Measurements from ENCODE around the gene CDK2AP2. TPM values are rescaled to one million over a fixed set of nuclear protein-coding genes. Genes with fewer than 3 reads are reported as not detected.

Gene CDK2AP2
- polyA plus RNA-seq, 6 donors from 2014 or later, result 87.4 to 161 (median 111) TPM

DNA sequence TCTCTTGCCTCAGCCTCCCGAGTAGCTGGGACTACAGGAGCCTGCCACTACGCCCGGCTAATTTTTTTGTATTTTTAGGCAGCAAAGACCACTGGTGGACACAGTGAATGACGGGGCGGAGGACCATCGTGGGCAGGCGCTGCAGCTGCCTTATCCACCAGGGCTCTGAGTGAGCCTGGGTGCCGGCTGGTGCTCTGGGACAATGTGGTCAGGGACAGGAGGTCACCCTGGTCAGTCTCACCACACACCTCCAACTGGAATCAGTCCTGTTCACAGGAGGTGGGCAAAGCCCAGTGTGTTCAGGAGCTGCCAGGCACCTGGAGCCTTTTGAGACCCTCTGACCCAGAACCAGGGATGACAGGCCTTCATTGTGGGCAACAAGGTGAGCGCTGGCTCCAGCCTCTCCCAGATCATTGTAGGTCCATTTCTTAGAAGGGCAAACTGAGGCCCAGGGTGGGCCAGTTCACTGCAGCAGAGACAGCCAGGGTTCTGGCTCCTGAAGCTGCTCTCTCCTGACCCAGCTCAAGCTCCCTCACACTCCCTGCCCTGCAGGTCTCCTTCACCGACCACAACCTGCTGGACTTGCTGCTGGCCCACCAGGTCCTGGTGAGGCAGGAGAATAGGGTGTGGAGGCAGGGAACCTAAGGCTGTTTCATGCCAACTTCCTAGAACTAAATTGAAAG, 31.0 kb upstream of the CDK2AP2 start:
- peaks cover 0 to 4% (median 0%) of the 10 kb centered on the region in 3 donors for H3K4me1 Mint-ChIP-seq
- no peak overlapping the region for H3K27ac Mint-ChIP-seq
- DNase-seq, result no peak
- H3K4me3 Mint-ChIP-seq, result no peak overlapping the region
- ATAC-seq (ENCODE audit: low read depth in 2 of 2), result no peak
- H3K9me3 Mint-ChIP-seq, result peaks cover 1 to 12% (median 8%) of the 10 kb centered on the region in 7 donors
- peaks cover 0 to 11% (median 2%) of the 10 kb centered on the region in 3 donors for H3K27me3 Mint-ChIP-seq
- peaks cover 2 to 7% of the 10 kb centered on the region in 2 donors for H3K36me3 Mint-ChIP-seq

DNA sequence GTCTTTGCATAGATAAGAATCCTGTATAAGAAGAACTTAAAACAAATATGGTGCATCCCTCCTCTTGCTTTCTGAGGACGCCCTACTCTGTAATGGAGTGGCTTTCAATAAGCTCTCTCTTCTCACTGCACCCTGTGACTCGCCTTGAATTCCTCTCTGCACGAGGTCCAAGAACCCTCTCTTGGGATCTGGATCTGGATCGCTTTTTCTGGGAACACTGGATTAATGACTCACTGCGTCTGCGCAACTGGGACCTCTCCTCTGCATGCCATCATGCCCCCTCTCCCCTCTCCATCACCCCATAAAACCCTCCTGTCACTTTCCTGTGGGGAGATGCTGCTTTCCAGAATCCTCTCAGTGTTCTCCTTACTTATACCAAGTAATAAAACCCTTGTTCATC, 30.3 kb upstream of the CDK2AP2 start:
- Mint-ChIP-seq H3K27me3 (peaks cover 0 to 16% (median 7%) of the 10 kb centered on the region in 3 donors), H3K36me3 (peaks cover 5 to 12% of the 10 kb centered on the region in 2 donors), H3K27ac (no peak overlapping the region), H3K4me1 (peaks cover 0 to 4% (median 0%) of the 10 kb centered on the region in 3 donors), H3K9me3 (peaks cover 5 to 16% (median 15%) of the 10 kb centered on the region in 7 donors), H3K4me3 (no peak overlapping the region)
- no peak for DNase-seq
- no peak for ATAC-seq (ENCODE audit: low read depth in 2 of 2)

- Mint-ChIP-seq H3K27ac (no peak overlapping the region), H3K36me3 (peaks cover 5 to 12% of the 10 kb centered on the region in 2 donors), H3K4me3 (no peak overlapping the region), H3K9me3 (peaks cover 6 to 28% (median 17%) of the 10 kb centered on the region in 7 donors), H3K27me3 (peaks cover 0 to 16% (median 7%) of the 10 kb centered on the region in 3 donors), H3K4me1 (peaks cover 0 to 4% (median 0%) of the 10 kb centered on the region in 3 donors)
- ATAC-seq (ENCODE audit: low read depth in 2 of 2) (no peak), DNase-seq (no peak)
These were observed 27.6 kb upstream of the CDK2AP2 start for GRCh38 chr11:67535561-67535960.

GRCh38 chr11:67534070-67534679, 26.2 kb upstream of the CDK2AP2 start:
- H3K9me3 Mint-ChIP-seq, result peaks cover 6 to 28% (median 17%) of the 10 kb centered on the region in 7 donors
- ATAC-seq (ENCODE audit: low read depth in 2 of 2), result no peak
- H3K4me3 Mint-ChIP-seq, result no peak overlapping the region
- H3K27ac Mint-ChIP-seq, result peak overlapping the region in 1 of 6 donors; percentile 34
- no peaks in the 10 kb centered on the region for H3K4me1 Mint-ChIP-seq
- H3K27me3 Mint-ChIP-seq, result peaks cover 0 to 20% (median 11%) of the 10 kb centered on the region in 3 donors
- no peak for DNase-seq
- H3K36me3 Mint-ChIP-seq, result peaks cover 5 to 12% of the 10 kb centered on the region in 2 donors

GRCh38 chr11:67532889-67533288, 24.9 kb upstream of the CDK2AP2 start:
- H3K27me3 Mint-ChIP-seq, result peaks cover 0 to 22% (median 21%) of the 10 kb centered on the region in 3 donors
- no peak overlapping the region for H3K4me3 Mint-ChIP-seq
- ATAC-seq (ENCODE audit: low read depth in 2 of 2) (no peak), DNase-seq (no peak)
- no peak overlapping the region for H3K27ac Mint-ChIP-seq
- no peaks in the 10 kb centered on the region for H3K4me1 Mint-ChIP-seq
- peaks cover 5 to 12% of the 10 kb centered on the region in 2 donors for H3K36me3 Mint-ChIP-seq
- peaks cover 6 to 28% (median 17%) of the 10 kb centered on the region in 7 donors for H3K9me3 Mint-ChIP-seq

DNA sequence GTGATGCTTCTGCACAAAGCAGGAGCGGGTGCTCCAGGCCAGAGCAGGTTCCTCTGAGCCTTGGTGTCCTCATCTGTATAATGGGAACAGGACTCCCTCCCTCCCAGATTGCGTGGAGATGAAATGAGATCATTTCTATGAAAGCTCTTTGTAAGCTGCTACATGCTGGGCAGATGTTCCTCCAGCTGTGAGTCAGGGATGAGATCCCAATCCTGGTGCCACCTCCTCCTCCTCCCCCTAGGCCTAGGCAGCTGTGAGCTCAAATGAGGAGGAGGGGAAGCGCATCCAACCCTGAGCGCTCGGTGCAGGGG, 22.3 kb upstream of the CDK2AP2 start:
- Mint-ChIP-seq H3K36me3 (peaks cover 5 to 18% of the 10 kb centered on the region in 2 donors), H3K4me3 (no peak overlapping the region), H3K27me3 (peaks cover 6 to 49% (median 41%) of the 10 kb centered on the region in 3 donors), H3K9me3 (peaks cover 11 to 28% (median 14%) of the 10 kb centered on the region in 7 donors), H3K4me1 (no peaks in the 10 kb centered on the region), H3K27ac (no peak overlapping the region)
- no peak for DNase-seq
- no peak for ATAC-seq (ENCODE audit: low read depth in 2 of 2)

DNA sequence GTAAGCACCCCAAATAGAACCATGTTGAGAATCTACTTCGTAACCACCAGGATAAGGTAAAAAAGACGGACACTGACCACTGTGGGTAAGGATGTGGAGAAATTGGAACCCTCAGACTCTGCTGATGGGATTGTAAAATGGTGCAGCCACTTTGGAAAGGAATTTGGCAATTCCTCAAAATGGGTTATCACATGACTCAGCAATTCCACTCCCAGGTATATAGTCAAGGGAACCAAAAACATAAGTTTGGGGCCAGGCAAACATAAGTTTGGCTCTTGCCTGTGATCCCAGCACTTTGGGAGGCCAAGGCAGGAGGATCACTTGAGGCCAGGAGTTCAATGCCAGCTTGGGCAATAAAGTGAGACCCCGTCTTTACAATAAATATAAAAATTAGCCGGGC, 20.4 kb upstream of the CDK2AP2 start:
- Mint-ChIP-seq H3K27ac (no peak overlapping the region), H3K4me3 (no peak overlapping the region), H3K4me1 (no peaks in the 10 kb centered on the region), H3K27me3 (peaks cover 6 to 52% (median 43%) of the 10 kb centered on the region in 3 donors), H3K9me3 (peaks cover 2 to 14% (median 6%) of the 10 kb centered on the region in 7 donors), H3K36me3 (peaks cover 0 to 5% of the 10 kb centered on the region in 2 donors)
- ATAC-seq (ENCODE audit: low read depth in 2 of 2), result no peak
- no peak for DNase-seq

GRCh38 chr11:67525275-67525976, 17.5 kb upstream of the CDK2AP2 start:
- H3K9me3 Mint-ChIP-seq, result peaks cover 0 to 6% (median 0%) of the 10 kb centered on the region in 7 donors

DNA sequence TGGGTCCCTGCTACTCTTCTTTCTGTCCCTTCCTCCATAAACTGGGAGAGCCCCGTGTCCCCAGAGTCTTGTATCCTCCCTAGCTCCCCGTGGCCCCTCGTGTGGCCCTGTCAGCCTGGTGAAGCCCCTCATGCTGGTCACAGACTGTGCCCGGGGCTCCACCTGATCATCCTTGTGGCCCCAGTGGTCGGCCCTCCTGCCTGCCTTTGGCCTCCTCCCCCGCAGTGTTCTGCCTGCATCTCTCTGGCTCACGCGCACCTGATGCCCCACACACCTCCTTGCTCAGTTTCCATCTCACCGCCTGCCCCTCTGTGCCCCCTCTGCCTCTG, 16.5 kb upstream of the CDK2AP2 start:
- H3K27me3 Mint-ChIP-seq, result peaks cover 6 to 56% (median 49%) of the 10 kb centered on the region in 3 donors
- no peaks in the 10 kb centered on the region for H3K4me1 Mint-ChIP-seq
- H3K9me3 Mint-ChIP-seq, result peaks cover 0 to 6% (median 0%) of the 10 kb centered on the region in 7 donors
- no peak overlapping the region for H3K4me3 Mint-ChIP-seq
- peaks cover 0 to 5% of the 10 kb centered on the region in 2 donors for H3K36me3 Mint-ChIP-seq
- peak overlapping the region in 1 of 6 donors; percentile 56 for H3K27ac Mint-ChIP-seq
- ATAC-seq (ENCODE audit: low read depth in 2 of 2) (no peak), DNase-seq (no peak)

More at GRCh38 chr11:67525275-67525976, 17.5 kb upstream of the CDK2AP2 start:
- no peaks in the 10 kb centered on the region for H3K4me1 Mint-ChIP-seq
- DNase-seq (no peak), ATAC-seq (ENCODE audit: low read depth in 2 of 2) (no peak)
- peaks cover 6 to 57% (median 51%) of the 10 kb centered on the region in 3 donors for H3K27me3 Mint-ChIP-seq
- H3K27ac Mint-ChIP-seq, result no peak overlapping the region
- H3K36me3 Mint-ChIP-seq, result peaks cover 0 to 5% of the 10 kb centered on the region in 2 donors
- H3K4me3 Mint-ChIP-seq, result no peak overlapping the region

DNA sequence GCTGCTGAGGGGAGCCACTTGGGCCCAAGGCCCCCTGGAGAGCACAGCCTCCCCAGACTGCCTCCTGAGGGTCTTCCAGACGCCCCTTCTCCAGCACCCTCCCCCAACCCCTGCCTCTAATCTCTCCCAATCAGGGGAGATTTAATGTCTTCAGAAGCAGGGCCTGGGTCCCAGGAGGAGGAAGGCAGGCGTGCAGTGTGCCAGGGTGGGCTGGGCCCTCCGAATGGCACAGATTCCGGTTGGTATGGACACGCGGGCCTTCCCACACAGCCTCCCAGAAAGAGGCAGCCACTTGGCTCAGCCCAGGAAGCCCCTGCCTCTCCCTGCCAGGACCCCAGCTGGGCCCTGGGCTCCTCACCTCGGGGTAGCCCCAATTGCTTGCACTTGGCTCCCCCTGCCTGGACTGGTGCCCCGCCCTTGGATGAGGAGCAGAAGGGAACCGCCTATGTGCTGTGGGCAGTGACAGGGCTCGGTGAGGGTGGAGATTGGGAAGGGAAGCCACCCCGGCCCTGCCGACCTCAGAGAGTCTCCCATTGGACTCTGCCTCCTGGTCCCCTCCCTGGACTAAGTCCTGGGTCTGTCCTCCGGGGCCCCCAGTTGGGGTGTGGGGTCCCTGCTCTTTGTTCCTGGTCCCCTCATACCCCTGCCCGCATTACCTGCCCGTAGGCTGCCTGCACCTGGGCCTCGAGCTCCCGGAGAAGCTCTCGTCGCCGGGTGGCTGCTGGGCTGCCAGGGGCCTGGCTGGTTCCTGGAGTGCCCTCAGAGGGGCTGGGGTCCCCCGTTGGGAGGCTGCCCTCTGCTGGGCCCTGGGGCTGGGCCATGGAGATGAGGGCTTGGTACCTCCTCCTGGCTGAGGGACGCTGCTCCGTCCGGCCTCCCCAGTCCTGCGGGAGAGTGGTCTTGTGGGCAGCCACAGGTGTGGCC, 15.9 kb upstream of the CDK2AP2 start:
- Mint-ChIP-seq H3K27ac (no peak overlapping the region), H3K4me3 (no peak overlapping the region), H3K27me3 (peaks cover 6 to 52% (median 45%) of the 10 kb centered on the region in 3 donors), H3K36me3 (peaks cover 0 to 5% of the 10 kb centered on the region in 2 donors), H3K9me3 (peaks cover 0 to 6% (median 0%) of the 10 kb centered on the region in 7 donors), H3K4me1 (no peaks in the 10 kb centered on the region)
- ATAC-seq (ENCODE audit: low read depth in 2 of 2) (no peak), DNase-seq (no peak)

GRCh38 chr11:67522844-67523555, 15.0 kb upstream of the CDK2AP2 start, which contains the start of gene CABP2:
TSS of gene CABP2 (minus strand) at chr11:67523446. CDS start at chr11:67523326, 120 bp downstream.
- Mint-ChIP-seq H3K27ac (no peak within 1 kb of the TSS), H3K4me3 (no peak within 1 kb of the TSS), H3K36me3 (peaks cover 0 to 5% of the 10 kb centered on the region in 2 donors), H3K9me3 (peaks cover 0 to 6% (median 0%) of the 10 kb centered on the region in 7 donors), H3K4me1 (no peaks in the 10 kb centered on the region), H3K27me3 (peaks cover 6 to 51% (median 45%) of the 10 kb centered on the region in 3 donors)
- ATAC-seq (ENCODE audit: low read depth in 2 of 2) (no peak), DNase-seq (no peak)

- Mint-ChIP-seq H3K36me3 (peaks cover 0 to 5% of the 10 kb centered on the region in 2 donors), H3K9me3 (peaks cover 0 to 3% (median 0%) of the 10 kb centered on the region in 7 donors), H3K4me1 (no peaks in the 10 kb centered on the region), H3K27ac (no peak overlapping the region), H3K27me3 (peaks cover 2 to 44% (median 39%) of the 10 kb centered on the region in 3 donors), H3K4me3 (no peak overlapping the region)
- no peak for ATAC-seq (ENCODE audit: low read depth in 2 of 2)
- no peak for DNase-seq
These were observed 14.4 kb upstream of the CDK2AP2 start for GRCh38 chr11:67522338-67522737.

Measured in naive B cell (primary cell).